ENCODE data around the gene HMG20B. TPM values are rescaled to one million over a fixed set of nuclear protein-coding genes. Genes with fewer than 3 reads are reported as not detected.
A peak's percentile ranks its signal among the peaks of the same experiment; 100 is the strongest.

HMG20B gene
- total RNA-seq, 2 experiments from 2014 or later, result 52.9 to 53.4 TPM

GRCh38 chr19:3543150-3544057 is 29.3 kb upstream of the HMG20B start:
- Mint-ChIP-seq H3K36me3 (ENCODE audit: low read depth) (peaks cover 17% of the 10 kb centered on the region), H3K4me1 (peaks cover 3% of the 10 kb centered on the region), H3K27me3 (no peaks in the 10 kb centered on the region), H3K4me3 (no peak overlapping the region), H3K27ac (no peak overlapping the region), H3K9me3 (peaks cover 5% of the 10 kb centered on the region)
- no peak for DNase-seq
- ChIA-PET CTCF (interaction anchor here (0.5 to 3.5 kb wide), 2 partner anchors 13 to 39 kb away, joined by 3 to 40 read pairs; partner anchors contain the start of gene MFSD12), POLR2A (no interaction called here)

GRCh38 chr19:3544058-3544376 is 28.7 kb upstream of the HMG20B start:
- peaks cover 3% of the 10 kb centered on the region for H3K4me1 Mint-ChIP-seq
- H3K36me3 Mint-ChIP-seq (ENCODE audit: low read depth), result peaks cover 14% of the 10 kb centered on the region
- ChIA-PET POLR2A (no interaction called here), CTCF (interaction anchor here (3.5 kb wide), 1 partner anchor 12 kb away, joined by 40 read pairs; the partner anchor contains the start of gene MFSD12)
- DNase-seq, result no peak
- no peak overlapping the region for H3K27ac Mint-ChIP-seq
- H3K9me3 Mint-ChIP-seq, result peaks cover 5% of the 10 kb centered on the region
- no peak overlapping the region for H3K4me3 Mint-ChIP-seq
- H3K27me3 Mint-ChIP-seq, result no peaks in the 10 kb centered on the region

GRCh38 chr19:3544742-3545668 is 27.7 kb upstream of the HMG20B start:
- Mint-ChIP-seq H3K36me3 (ENCODE audit: low read depth) (peaks cover 7% of the 10 kb centered on the region), H3K9me3 (no peaks in the 10 kb centered on the region), H3K4me1 (peaks cover 3% of the 10 kb centered on the region), H3K27me3 (no peaks in the 10 kb centered on the region), H3K4me3 (no peak overlapping the region), H3K27ac (no peak overlapping the region)
- POLR2A ChIA-PET, result interaction anchor here (0.6 to 5.2 kb wide), 4 partner anchors 11 to 190 kb away, joined by 3 to 42 read pairs (median 4); partner anchors contain the start of gene MFSD12
- CTCF ChIA-PET, result interaction anchor here (0.8 to 3.5 kb wide), 4 partner anchors 11 to 49 kb away, joined by 3 to 40 read pairs (median 4); partner anchors contain the start of gene MFSD12
- DNase-seq, result peak; percentile 81

GRCh38 chr19:3545669-3546034 is 27.1 kb upstream of the HMG20B start:
- H3K36me3 Mint-ChIP-seq (ENCODE audit: low read depth), result peaks cover 6% of the 10 kb centered on the region
- H3K9me3 Mint-ChIP-seq, result no peaks in the 10 kb centered on the region
- no peaks in the 10 kb centered on the region for H3K27me3 Mint-ChIP-seq
- peaks cover 3% of the 10 kb centered on the region for H3K4me1 Mint-ChIP-seq
- no peak for DNase-seq
- no peak overlapping the region for H3K27ac Mint-ChIP-seq
- POLR2A ChIA-PET, result interaction anchor here (0.6 to 5.2 kb wide), 3 partner anchors 11 to 191 kb away, joined by 3 to 42 read pairs (median 3); partner anchors contain the start of gene MFSD12
- CTCF ChIA-PET, result interaction anchor here (0.8 to 3.5 kb wide), 4 partner anchors 11 to 48 kb away, joined by 3 to 40 read pairs (median 4); partner anchors contain the start of gene MFSD12
- no peak overlapping the region for H3K4me3 Mint-ChIP-seq

- Mint-ChIP-seq H3K27ac (no peak overlapping the region), H3K4me1 (peaks cover 3% of the 10 kb centered on the region), H3K4me3 (no peak overlapping the region), H3K27me3 (no peaks in the 10 kb centered on the region), H3K36me3 (ENCODE audit: low read depth) (peaks cover 6% of the 10 kb centered on the region), H3K9me3 (no peaks in the 10 kb centered on the region)
- ChIA-PET CTCF (interaction anchor here (1.2 to 3.5 kb wide), 2 partner anchors 10 to 29 kb away, joined by 4 to 40 read pairs; partner anchors contain the start of gene MFSD12), POLR2A (interaction anchor here (5.2 kb wide), 1 partner anchor 10 kb away, joined by 42 read pairs; the partner anchor contains the start of gene MFSD12)
- DNase-seq, result no peak
Observed at GRCh38 chr19:3546119-3546518, 26.6 kb upstream of the HMG20B start.

- peak; percentile 44 for DNase-seq
- ChIA-PET CTCF (interaction anchor here (0.6 to 3.5 kb wide), 3 partner anchors 9 to 80 kb away, joined by 3 to 40 read pairs (median 4); partner anchors contain the start of gene MFSD12), POLR2A (interaction anchor here (5.2 kb wide), 1 partner anchor 9 kb away, joined by 42 read pairs; the partner anchor contains the start of gene MFSD12)
- Mint-ChIP-seq H3K9me3 (no peaks in the 10 kb centered on the region), H3K27me3 (no peaks in the 10 kb centered on the region), H3K4me3 (no peak overlapping the region), H3K36me3 (ENCODE audit: low read depth) (peaks cover 6% of the 10 kb centered on the region), H3K27ac (no peak overlapping the region), H3K4me1 (peaks cover 9% of the 10 kb centered on the region)
Observed at GRCh38 chr19:3547301-3547731, 25.4 kb upstream of the HMG20B start.

GRCh38 chr19:3547767-3548282 is 24.9 kb upstream of the HMG20B start:
- peaks cover 12% of the 10 kb centered on the region for H3K4me1 Mint-ChIP-seq
- no peak overlapping the region for H3K27ac Mint-ChIP-seq
- POLR2A ChIA-PET, result interaction anchor here (1.0 to 5.2 kb wide), 2 partner anchors 8 to 26 kb away, joined by 3 to 42 read pairs; partner anchors contain the start of gene MFSD12
- H3K4me3 Mint-ChIP-seq, result no peak overlapping the region
- H3K36me3 Mint-ChIP-seq (ENCODE audit: low read depth), result peaks cover 6% of the 10 kb centered on the region
- no peak for DNase-seq
- no peaks in the 10 kb centered on the region for H3K27me3 Mint-ChIP-seq
- CTCF ChIA-PET, result interaction anchor here (1.5 kb wide), 1 partner anchor 80 kb away, joined by 4 read pairs; no protein-coding TSS in a partner anchor
- H3K9me3 Mint-ChIP-seq, result no peaks in the 10 kb centered on the region

GRCh38 chr19:3548606-3549005 is 24.1 kb upstream of the HMG20B start:
- H3K27ac Mint-ChIP-seq, result no peak overlapping the region
- no peak overlapping the region for H3K4me3 Mint-ChIP-seq
- ChIA-PET POLR2A (interaction anchor here (1.0 to 5.2 kb wide), 2 partner anchors 8 to 25 kb away, joined by 3 to 42 read pairs; partner anchors contain the start of gene MFSD12), CTCF (interaction anchor here (0.6 to 1.5 kb wide), 2 partner anchors 63 to 79 kb away, joined by 3 to 4 read pairs; no protein-coding TSS in a partner anchor)
- peaks cover 6% of the 10 kb centered on the region for H3K36me3 Mint-ChIP-seq (ENCODE audit: low read depth)
- H3K9me3 Mint-ChIP-seq, result no peaks in the 10 kb centered on the region
- H3K4me1 Mint-ChIP-seq, result peaks cover 16% of the 10 kb centered on the region
- no peaks in the 10 kb centered on the region for H3K27me3 Mint-ChIP-seq
- DNase-seq, result no peak

GRCh38 chr19:3549816-3550215 is 22.9 kb upstream of the HMG20B start:
- POLR2A ChIA-PET, result interaction anchor here (5.2 kb wide), 1 partner anchor 6 kb away, joined by 42 read pairs; the partner anchor contains the start of gene MFSD12
- Mint-ChIP-seq H3K9me3 (no peaks in the 10 kb centered on the region), H3K27me3 (no peaks in the 10 kb centered on the region), H3K36me3 (ENCODE audit: low read depth) (peaks cover 9% of the 10 kb centered on the region), H3K4me1 (peaks cover 23% of the 10 kb centered on the region), H3K27ac (no peak overlapping the region), H3K4me3 (no peak overlapping the region)
- CTCF ChIA-PET, result interaction anchor here (0.6 to 0.7 kb wide), 2 partner anchors 335 to 1403 kb away, joined by 3 to 5 read pairs; no protein-coding TSS in a partner anchor
- DNase-seq, result no peak

- CTCF ChIA-PET, result interaction anchor here (0.9 kb wide), 1 partner anchor 10 kb away, joined by 4 read pairs; no protein-coding TSS in a partner anchor
- Mint-ChIP-seq H3K27ac (no peak overlapping the region), H3K9me3 (no peaks in the 10 kb centered on the region)
Observed at GRCh38 chr19:3550947-3551791, 21.6 kb upstream of the HMG20B start.

GRCh38 chr19:3551792-3552095 is 21.0 kb upstream of the HMG20B start:
- Mint-ChIP-seq H3K9me3 (no peaks in the 10 kb centered on the region), H3K4me3 (no peak overlapping the region), H3K4me1 (peaks cover 38% of the 10 kb centered on the region), H3K27me3 (no peaks in the 10 kb centered on the region), H3K27ac (peak overlapping the region; percentile 38), H3K36me3 (ENCODE audit: low read depth) (peaks cover 5% of the 10 kb centered on the region)
- no peak for DNase-seq
- POLR2A ChIA-PET, result no interaction called here
- CTCF ChIA-PET, result interaction anchor here (0.9 kb wide), 1 partner anchor 10 kb away, joined by 4 read pairs; no protein-coding TSS in a partner anchor

More at GRCh38 chr19:3550947-3551791, 21.6 kb upstream of the HMG20B start:
- Mint-ChIP-seq H3K36me3 (ENCODE audit: low read depth) (peaks cover 4% of the 10 kb centered on the region), H3K4me1 (peaks cover 33% of the 10 kb centered on the region), H3K27me3 (no peaks in the 10 kb centered on the region), H3K4me3 (no peak overlapping the region)
- POLR2A ChIA-PET, result no interaction called here
- DNase-seq, result no peak

All from activated CD4-positive, alpha-beta memory T cell treated with anti-CD3 and anti-CD28 coated beads, Interleukin-2, amount 10 ng/mL, durations not matched to agents 7 days and 5 days (primary cell).